Thymus (tissue), 11 donors: Measurements from ENCODE around the gene OR10G3. TPM values are rescaled to one million over a fixed set of nuclear protein-coding genes. Genes with fewer than 3 reads are reported as not detected.
A peak's percentile ranks its signal among the peaks of the same experiment; 100 is the strongest.
"Not testable (repeated sequence)": the region's sequence is repeated elsewhere in the genome, so short reads cannot be mapped to it uniquely, and the experiment has no call there.

Experiments used
- DNase-seq, 9 donors: peaks; one replicate each; pipeline ENCODE4 v3.0.0-alpha.2; 2013; ENCODE audit warnings: low spot score in 9 of 9, low read depth in 6 of 9, missing footprints in 1 of 9
- H3K27ac ChIP-seq, 2 donors: one replicate each; pipeline ENCODE4 v1.5.1; 2013; ENCODE audit warnings: control low read depth in 1 of 2, low read depth in 1 of 2, low read length in 1 of 2, mild to moderate bottlenecking in 1 of 2, moderate library complexity in 1 of 2
- H3K27me3 ChIP-seq, 2 donors: one replicate each; pipeline ENCODE4 v1.5.1; 2013; ENCODE audit warnings: low read length in 1 of 2; ENCODE audit not compliant: control insufficient read depth in 2 of 2, insufficient read depth in 1 of 2
- H3K36me3 ChIP-seq, 2 donors: one replicate each; pipeline ENCODE4 v1.5.1; 2013; ENCODE audit warnings: low read length in 1 of 2, mild to moderate bottlenecking in 1 of 2, moderate library complexity in 1 of 2; ENCODE audit not compliant: control insufficient read depth in 2 of 2, insufficient read depth in 2 of 2
- H3K4me1 ChIP-seq, 2 donors: one replicate each; pipeline ENCODE4 v1.5.1; 2013; ENCODE audit warnings: low read length in 2 of 2; ENCODE audit not compliant: control insufficient read depth in 2 of 2, insufficient read depth in 2 of 2
- H3K4me3 ChIP-seq, 2 donors: one replicate each; pipeline ENCODE4 v1.5.1; 2013; ENCODE audit warnings: low read length in 2 of 2, control low read depth in 1 of 2, mild to moderate bottlenecking in 1 of 2
- H3K9me3 ChIP-seq, 2 donors: one replicate each; pipeline ENCODE4 v1.5.1; 2013; ENCODE audit warnings: low read length in 1 of 2, mild to moderate bottlenecking in 1 of 2; ENCODE audit not compliant: control insufficient read depth in 2 of 2, insufficient read depth in 1 of 2
- WGBS: extraction: QIAGEN DNeasy Blood & Tissue Kit; methylation state at CpG from one replicate; pipeline ENCODE4 v1.1.7; 2013; 5-methylcytosine and 5-hydroxymethylcytosine counted together
- polyA plus RNA-seq: library from polyadenylated mRNA; stranded (reverse); fragments of 200-250 nt; gene quantifications from one replicate; pipeline ENCODE4 v1.2.3, GENCODE V29; 2013
- total RNA-seq: library from RNA; stranded (reverse); fragments of 120-200 nt; gene quantifications from one replicate; pipeline ENCODE4 v1.2.4, GENCODE V29; 2013
- donor health status: healthy.

The OR10G3 gene
- total and polyA plus RNA-seq, 2 donors, result 0.07 TPM; not detected in 1

GRCh38 chr14:21558703-21559170 lies 21.1 kb downstream of the OR10G3 start:
- H3K4me1 ChIP-seq, result peaks cover 0 to 5% of the 10 kb centered on the region in 2 donors
- H3K36me3 ChIP-seq, result no peaks in the 10 kb centered on the region
- H3K27me3 ChIP-seq, result no peaks in the 10 kb centered on the region
- no peak overlapping the region for H3K27ac ChIP-seq
- no peak overlapping the region for H3K4me3 ChIP-seq
- DNase-seq, result no peak
- H3K9me3 ChIP-seq, result no peaks in the 10 kb centered on the region
- WGBS, result 95% methylated on average over 8 of the region's 8 CpGs

GRCh38 chr14:21557084-21557901 lies 22.6 kb downstream of the OR10G3 start:
- 29% methylated on average over 11 of the region's 11 CpGs for WGBS
- Histone ChIP-seq H3K4me3 (peak overlapping the region; percentile 29 to 34), H3K9me3 (no peaks in the 10 kb centered on the region), H3K4me1 (peaks cover 0 to 5% of the 10 kb centered on the region in 2 donors), H3K36me3 (no peaks in the 10 kb centered on the region), H3K27ac (no peak overlapping the region), H3K27me3 (no peaks in the 10 kb centered on the region)
- peak; percentile 62 to 96 (median 91) for DNase-seq

GRCh38 chr14:21556378-21557083 lies 23.3 kb downstream of the OR10G3 start:
- H3K27me3 ChIP-seq, result no peaks in the 10 kb centered on the region
- no peaks in the 10 kb centered on the region for H3K36me3 ChIP-seq
- H3K4me1 ChIP-seq, result peaks cover 0 to 5% of the 10 kb centered on the region in 2 donors
- no peak overlapping the region for H3K4me3 ChIP-seq
- WGBS, result 92% methylated on average over 5 of the region's 5 CpGs
- H3K9me3 ChIP-seq, result no peaks in the 10 kb centered on the region
- no peak overlapping the region for H3K27ac ChIP-seq
- no peak for DNase-seq

GRCh38 chr14:21553266-21553665 lies 26.6 kb downstream of the OR10G3 start:
- Histone ChIP-seq H3K9me3 (no peaks in the 10 kb centered on the region), H3K27ac (no peak overlapping the region), H3K4me1 (peaks cover 0 to 5% of the 10 kb centered on the region in 2 donors), H3K4me3 (no peak overlapping the region), H3K36me3 (no peaks in the 10 kb centered on the region), H3K27me3 (no peaks in the 10 kb centered on the region)
- DNase-seq, result no peak
- 94% methylated on average over 3 of the region's 3 CpGs for WGBS

- WGBS, result 95% methylated on average over 7 of the region's 7 CpGs
Measured at GRCh38 chr14:21544588-21544987, 35.3 kb downstream of the OR10G3 start.

GRCh38 chr14:21543963-21544362 lies 35.9 kb downstream of the OR10G3 start:
- Histone ChIP-seq H3K27me3 (peaks cover 3 to 9% of the 10 kb centered on the region in 2 donors), H3K9me3 (no peaks in the 10 kb centered on the region), H3K36me3 (no peaks in the 10 kb centered on the region), H3K27ac (no peak overlapping the region), H3K4me1 (no peaks in the 10 kb centered on the region), H3K4me3 (no peak overlapping the region)
- 76% methylated on average over 5 of the region's 5 CpGs for WGBS
- no peak for DNase-seq

More at GRCh38 chr14:21544588-21544987, 35.3 kb downstream of the OR10G3 start:
- not testable (repeated sequence) for H3K36me3 ChIP-seq, H3K9me3 ChIP-seq, DNase-seq, H3K27ac ChIP-seq, H3K4me3 ChIP-seq, H3K27me3 ChIP-seq, H3K4me1 ChIP-seq

- H3K27ac ChIP-seq, result no peak overlapping the region
- no peak for DNase-seq
- H3K36me3 ChIP-seq, result no peaks in the 10 kb centered on the region
- WGBS, result 79% methylated on average over 7 of the region's 7 CpGs
- no peaks in the 10 kb centered on the region for H3K9me3 ChIP-seq
- peaks cover 3 to 13% of the 10 kb centered on the region in 2 donors for H3K27me3 ChIP-seq
- no peaks in the 10 kb centered on the region for H3K4me1 ChIP-seq
- no peak overlapping the region for H3K4me3 ChIP-seq
Measured at GRCh38 chr14:21543521-21543960, 36.3 kb downstream of the OR10G3 start.

- Histone ChIP-seq H3K36me3 (no peaks in the 10 kb centered on the region), H3K9me3 (no peaks in the 10 kb centered on the region), H3K4me3 (no peak overlapping the region), H3K4me1 (peaks cover 5 to 7% of the 10 kb centered on the region in 2 donors), H3K27ac (no peak overlapping the region), H3K27me3 (peaks cover 4 to 32% of the 10 kb centered on the region in 2 donors)
- DNase-seq, result no peak
- 96% methylated on average over 9 of the region's 9 CpGs for WGBS
Measured at GRCh38 chr14:21541413-21542074, 38.3 kb downstream of the OR10G3 start.
